ENCODE data around the gene ZCWPW2. TPM values are rescaled to one million over a fixed set of nuclear protein-coding genes. Genes with fewer than 3 reads are reported as not detected.

Gene ZCWPW2
- total RNA-seq, 1 experiment from 2014 or later: not detected

- in situ Hi-C loops (cut with HindIII; ENCODE audit: low pct_unique_long_range_greater_than_20kb, low sequenced_read_pairs): no loop called here
- DNase-seq (ENCODE audit: low read depth): no peak
Observed at GRCh38 chr3:28544236-28544635, 195.7 kb downstream of the ZCWPW2 start.

GRCh38 chr3:28544831-28545230, 196.3 kb downstream of the ZCWPW2 start:
- in situ Hi-C loops (cut with HindIII; ENCODE audit: low pct_unique_long_range_greater_than_20kb, low sequenced_read_pairs): no loop called here

GRCh38 chr3:28547677-28548076, 199.2 kb downstream of the ZCWPW2 start:
- in situ Hi-C loops (cut with HindIII; ENCODE audit: low pct_unique_long_range_greater_than_20kb, low sequenced_read_pairs): no loop called here
- DNase-seq (ENCODE audit: low read depth): no peak

More at GRCh38 chr3:28544831-28545230, 196.3 kb downstream of the ZCWPW2 start:
- no peak for DNase-seq (ENCODE audit: low read depth)

- DNase-seq (ENCODE audit: low read depth): no peak
- in situ Hi-C loops (cut with HindIII; ENCODE audit: low pct_unique_long_range_greater_than_20kb, low sequenced_read_pairs): no loop called here
Observed at GRCh38 chr3:28553175-28553574, 204.7 kb downstream of the ZCWPW2 start.

GRCh38 chr3:28556195-28556594, 207.7 kb downstream of the ZCWPW2 start:
- in situ Hi-C loops (cut with HindIII; ENCODE audit: low pct_unique_long_range_greater_than_20kb, low sequenced_read_pairs): no loop called here
- DNase-seq (ENCODE audit: low read depth): no peak

- no peak for DNase-seq (ENCODE audit: low read depth)
- in situ Hi-C loops (cut with HindIII; ENCODE audit: low pct_unique_long_range_greater_than_20kb, low sequenced_read_pairs): no loop called here
Observed at GRCh38 chr3:28564211-28564610, 215.7 kb downstream of the ZCWPW2 start.

GRCh38 chr3:28569357-28569756, 220.8 kb downstream of the ZCWPW2 start:
- in situ Hi-C loops (cut with HindIII; ENCODE audit: low pct_unique_long_range_greater_than_20kb, low sequenced_read_pairs): no loop called here
- no peak for DNase-seq (ENCODE audit: low read depth)

- in situ Hi-C loops (cut with HindIII; ENCODE audit: low pct_unique_long_range_greater_than_20kb, low sequenced_read_pairs): no loop called here
- no peak for DNase-seq (ENCODE audit: low read depth)
Observed at GRCh38 chr3:28574036-28574435, 225.5 kb downstream of the ZCWPW2 start.

- in situ Hi-C loops (cut with HindIII; ENCODE audit: low pct_unique_long_range_greater_than_20kb, low sequenced_read_pairs): no loop called here
- DNase-seq (ENCODE audit: low read depth): no peak
Observed at GRCh38 chr3:28575100-28575745, 226.7 kb downstream of the ZCWPW2 start.

Other genes with a start within 250 kb of the ZCWPW2 start
- gene CMC1, start 107.1 kb upstream of the ZCWPW2 start, total RNA-seq (2014; rRNA removed; shearing (Covaris generic); ENCODE audit: low replicate concordance): 4.2 and 18.0 TPM in 2 replicates
- 49.9 and 62.1 TPM in 2 replicates for gene AZI2, start 103 bp downstream of the ZCWPW2 start, total RNA-seq (2014; rRNA removed; shearing (Covaris generic); ENCODE audit: low replicate concordance)